HK-2 (cell line): Measurements from ENCODE around the gene MOCS1.
A peak's percentile ranks its signal among the peaks of the same experiment; 100 is the strongest.

Experiments used
- DNase-seq: peaks from one replicate; pipeline ENCODE4 v3.0.0-alpha.2; 2018; ENCODE audit not compliant: unreplicated experiment

Gene MOCS1

GRCh38 chr6:39948199-39948791 is 14.0 kb upstream of the MOCS1 start:
- no peak for DNase-seq

- DNase-seq: no peak
Observed at GRCh38 chr6:39947611-39948068, 13.4 kb upstream of the MOCS1 start.

- DNase-seq: no peak
Observed at GRCh38 chr6:39945626-39946025, 11.4 kb upstream of the MOCS1 start.

- no peak for DNase-seq
Observed at GRCh38 chr6:39942903-39943580, 8.8 kb upstream of the MOCS1 start.

GRCh38 chr6:39941820-39942219 is 7.6 kb upstream of the MOCS1 start:
- DNase-seq: no peak

- no peak for DNase-seq
Observed at GRCh38 chr6:39941138-39941537, 6.9 kb upstream of the MOCS1 start.

GRCh38 chr6:39938773-39939654 is 4.8 kb upstream of the MOCS1 start:
- no peak for DNase-seq

- no peak for DNase-seq
Observed at GRCh38 chr6:39937686-39938333, 3.5 kb upstream of the MOCS1 start.

GRCh38 chr6:39936857-39937256 is 2.6 kb upstream of the MOCS1 start:
- no peak for DNase-seq

GRCh38 chr6:39935241-39935640 is 979 bp upstream of the MOCS1 start:
- no peak for DNase-seq

- DNase-seq: no peak
Observed at GRCh38 chr6:39933669-39934130, 562 bp downstream of the MOCS1 start.

- no peak for DNase-seq
Observed at GRCh38 chr6:39932386-39932910, 1.8 kb downstream of the MOCS1 start.

GRCh38 chr6:39931607-39932006 is 2.7 kb downstream of the MOCS1 start:
- DNase-seq: no peak

- no peak for DNase-seq
Observed at GRCh38 chr6:39930540-39930939, 3.7 kb downstream of the MOCS1 start.

- no peak for DNase-seq
Observed at GRCh38 chr6:39929733-39930461, 4.4 kb downstream of the MOCS1 start.

- DNase-seq: no peak
Observed at GRCh38 chr6:39929039-39929732, 5.1 kb downstream of the MOCS1 start.

- DNase-seq: peak; percentile 51
Observed at GRCh38 chr6:39927159-39927558, 7.1 kb downstream of the MOCS1 start.

GRCh38 chr6:39926668-39927067 is 7.6 kb downstream of the MOCS1 start:
- no peak for DNase-seq

GRCh38 chr6:39925931-39926290 is 8.4 kb downstream of the MOCS1 start:
- DNase-seq: no peak

GRCh38 chr6:39925191-39925930 is 8.9 kb downstream of the MOCS1 start:
- no peak for DNase-seq
